SW 1271 (cell line): ENCODE data around the gene ZNF134.

Experiments used
- DNase-seq, 2 experiments: peaks; one replicate each; lab custom pipeline; 2025; lab: John Stamatoyannopoulos, UW

The ZNF134 gene

DNA sequence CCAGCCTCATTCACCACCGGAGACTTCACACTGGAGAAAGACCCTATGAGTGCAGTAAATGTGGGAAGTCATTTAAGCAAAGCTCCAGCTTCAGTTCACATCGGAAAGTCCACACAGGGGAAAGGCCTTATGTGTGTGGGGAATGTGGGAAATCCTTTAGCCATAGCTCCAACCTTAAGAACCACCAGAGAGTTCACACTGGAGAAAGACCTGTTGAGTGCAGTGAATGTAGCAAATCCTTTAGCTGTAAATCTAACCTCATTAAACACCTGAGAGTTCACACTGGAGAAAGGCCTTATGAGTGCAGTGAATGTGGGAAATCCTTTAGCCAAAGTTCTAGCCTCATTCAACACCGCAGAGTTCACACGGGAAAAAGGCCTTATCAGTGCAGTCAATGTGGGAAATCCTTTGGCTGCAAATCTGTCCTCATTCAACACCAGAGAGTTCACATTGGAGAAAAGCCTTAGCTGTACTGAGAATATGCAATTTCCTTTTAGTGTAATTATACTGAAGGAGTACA lies 27.7 kb downstream of the ZNF134 start:
- DNase-seq, result no peak

DNA sequence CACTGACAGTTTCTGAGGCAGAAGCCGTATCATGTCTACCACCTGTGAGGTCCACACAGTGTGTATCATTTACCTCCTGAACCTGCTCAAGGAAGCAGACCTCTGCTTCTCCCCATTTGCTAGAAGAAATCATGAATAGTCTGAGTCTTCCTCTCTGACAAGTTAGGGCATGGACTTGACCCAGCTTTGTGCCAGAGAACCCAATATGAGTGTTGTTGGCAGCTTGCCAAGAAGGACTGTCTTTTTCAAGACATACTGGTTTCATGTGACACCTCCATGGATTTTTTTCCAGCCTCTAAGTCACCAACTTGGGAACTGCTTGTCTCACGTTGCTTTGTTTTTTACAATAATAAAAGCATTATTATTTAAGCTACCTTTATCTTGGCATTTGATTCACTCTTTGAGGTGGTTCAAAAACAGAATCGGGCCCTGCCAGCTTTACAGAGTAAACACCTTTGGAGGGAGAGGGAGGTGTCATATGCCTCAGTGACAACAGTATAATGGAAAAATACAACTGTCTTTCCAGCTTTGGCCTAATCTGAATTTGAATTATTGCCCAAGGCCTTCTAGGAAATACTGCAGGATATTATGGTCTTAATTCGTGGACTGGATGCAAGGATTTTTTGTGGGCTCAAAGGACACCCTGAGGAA lies 28.5 kb downstream of the ZNF134 start:
- no peak for DNase-seq

DNA sequence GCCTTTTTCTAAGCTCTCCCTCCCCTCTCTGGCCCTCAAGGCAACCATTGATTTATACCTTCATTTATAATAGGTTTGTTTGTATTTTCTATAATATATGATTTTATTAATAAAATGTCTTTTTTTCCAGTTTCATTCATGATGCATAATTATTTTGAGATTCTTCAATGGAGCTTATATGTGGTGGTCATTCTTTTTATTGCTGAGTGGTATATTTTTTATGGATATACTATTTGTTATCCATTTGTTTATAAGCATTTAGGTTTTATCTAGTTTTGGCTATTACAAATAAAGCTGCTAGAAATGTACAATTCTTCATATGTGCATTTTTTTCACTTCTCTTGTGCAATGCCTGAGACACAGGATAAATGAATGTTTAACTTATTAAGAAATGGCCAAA lies 29.7 kb downstream of the ZNF134 start:
- no peak for DNase-seq

DNA sequence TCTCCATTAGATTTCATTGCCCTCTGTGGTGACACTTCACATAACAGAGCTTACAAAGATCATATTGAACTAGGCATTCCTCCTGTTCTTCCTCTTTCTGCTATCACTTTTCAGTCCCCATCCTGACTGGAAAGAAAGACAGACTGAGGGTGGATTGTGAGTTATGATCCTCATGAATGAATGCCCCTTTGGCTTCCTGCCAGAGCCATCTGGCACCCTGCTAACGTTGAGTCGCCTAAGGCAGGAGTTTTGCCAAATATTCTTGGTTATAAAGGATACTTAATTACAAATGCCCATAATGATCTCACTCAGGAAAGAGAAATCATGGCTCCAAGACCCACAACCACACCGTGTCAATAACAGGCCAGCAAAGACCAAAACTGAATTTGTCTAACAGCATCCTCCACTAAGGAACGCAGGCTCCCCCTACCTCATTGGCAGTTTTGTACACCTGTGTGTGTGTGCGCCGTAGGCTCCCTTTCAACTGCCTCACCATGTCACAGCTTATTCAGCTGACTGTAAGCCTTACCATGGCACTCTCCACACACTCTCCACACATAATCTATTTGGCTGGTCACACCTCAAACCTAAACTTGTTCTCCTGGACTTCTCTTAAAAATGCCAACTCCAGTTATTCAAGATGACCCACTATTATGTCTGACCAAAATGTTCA lies 34.4 kb downstream of the ZNF134 start:
- DNase-seq, result no peak

DNA sequence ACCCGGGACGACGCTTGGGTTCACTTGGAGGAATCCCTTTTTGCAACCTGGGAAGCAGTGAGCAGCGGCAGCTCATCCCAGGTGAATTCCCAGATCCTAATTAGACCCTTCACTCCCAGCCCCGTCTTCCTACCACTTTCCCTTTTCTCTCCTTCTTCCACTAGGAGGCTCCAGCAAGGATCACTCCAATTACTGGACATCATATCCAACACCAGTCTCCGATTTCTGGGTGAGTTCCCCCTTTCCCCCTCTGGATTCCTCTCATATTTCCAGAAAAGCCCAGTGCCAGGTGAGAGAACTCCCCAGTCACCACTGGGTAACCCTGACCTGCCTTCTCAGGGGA lies 37.6 kb downstream of the ZNF134 start:
- DNase-seq, result no peak

GRCh38 chr19:57653689-57654088 lies 39.6 kb downstream of the ZNF134 start:
- no peak for DNase-seq

DNA sequence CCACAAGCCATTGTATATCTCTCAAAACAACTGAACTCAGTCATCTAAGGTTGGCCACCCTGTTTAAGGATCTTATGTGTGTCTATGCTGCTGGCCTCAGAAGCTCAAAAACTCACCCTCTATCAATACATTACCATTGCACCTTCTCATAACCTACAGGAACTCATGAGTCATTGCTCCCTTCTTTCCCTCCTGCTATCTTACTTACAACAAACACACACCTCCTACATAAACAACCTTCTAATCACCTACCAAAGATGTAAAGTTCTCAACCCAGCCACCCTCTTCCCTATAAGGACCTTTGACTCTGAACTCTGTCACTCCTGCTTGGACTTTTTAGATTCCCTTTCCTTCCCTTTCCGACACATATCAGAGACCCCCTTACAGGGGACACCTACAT lies 41.4 kb downstream of the ZNF134 start:
- no peak for DNase-seq

GRCh38 chr19:57656346-57656745 lies 42.3 kb downstream of the ZNF134 start:
- DNase-seq, result no peak

GRCh38 chr19:57664269-57665127 lies 50.5 kb downstream of the ZNF134 start:
- peak in 1 of 2 experiments; percentile 7 for DNase-seq

GRCh38 chr19:57665261-57665806 lies 51.3 kb downstream of the ZNF134 start:
- no peak for DNase-seq

- no peak for DNase-seq
Measured at GRCh38 chr19:57667228-57667627, 53.2 kb downstream of the ZNF134 start.

GRCh38 chr19:57668635-57669034 lies 54.6 kb downstream of the ZNF134 start, which contains the start of gene ZSCAN4:
Gene ZSCAN4 (plus strand): TSS chr19:57668935. CDS start chr19:57676146, 7,211 bp downstream.
- DNase-seq, result no peak

DNA sequence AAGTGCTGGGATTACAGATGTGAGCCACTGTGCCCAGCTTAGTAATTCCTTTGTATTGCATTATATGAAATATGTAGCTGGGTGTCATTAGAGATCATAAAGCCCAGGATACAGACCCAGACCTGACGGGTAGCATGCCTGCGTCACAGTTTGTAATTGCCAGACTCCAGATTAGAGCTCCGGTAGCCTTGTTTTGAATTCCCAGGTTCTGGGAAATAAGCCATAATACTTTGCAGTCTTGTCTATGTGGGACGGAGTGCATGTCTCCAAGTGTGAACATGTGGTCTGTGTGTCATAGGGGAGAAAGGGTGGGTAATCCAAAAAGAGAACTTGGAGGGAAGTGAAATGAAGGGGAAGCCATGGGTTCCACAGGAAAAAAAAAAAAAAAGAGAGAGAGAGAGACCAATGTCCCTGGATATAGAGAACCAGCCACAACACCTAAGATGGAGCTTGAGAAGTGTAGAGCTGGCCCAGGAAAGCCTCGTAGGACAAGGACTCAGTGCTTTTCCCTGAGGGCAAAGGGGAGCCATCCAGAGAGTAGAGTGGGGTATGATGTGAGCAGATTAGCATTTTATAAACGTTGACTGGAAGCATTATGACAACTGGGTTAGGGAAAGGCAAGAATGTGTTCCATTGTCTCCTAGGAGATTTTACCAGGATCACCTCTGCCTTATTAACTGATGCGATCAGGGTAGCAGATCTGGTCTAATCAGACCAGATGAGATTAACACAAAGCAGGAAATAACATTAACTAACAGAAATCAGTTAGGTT lies 57.3 kb downstream of the ZNF134 start:
- no peak for DNase-seq

DNA sequence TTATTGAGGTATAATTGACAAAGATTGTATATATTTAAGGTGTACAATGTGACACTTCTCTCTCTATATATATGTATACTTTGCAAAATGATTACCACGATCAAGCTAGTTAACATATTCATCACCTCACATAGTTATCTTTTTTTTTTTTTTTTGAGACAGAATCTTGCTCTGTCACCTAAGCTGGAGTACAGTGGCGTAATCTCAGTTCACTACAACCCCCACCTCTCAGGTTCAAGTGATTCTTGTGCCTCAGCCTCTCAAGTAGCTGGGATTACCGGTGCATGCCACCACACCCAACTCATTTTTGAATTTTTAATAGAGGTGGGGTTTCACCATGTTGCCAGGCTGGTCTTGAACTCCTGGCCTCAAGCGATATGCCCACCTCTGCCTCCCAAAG lies 58.4 kb downstream of the ZNF134 start:
- no peak for DNase-seq
